Tibial artery (tissue), 4 donors: ENCODE data around the gene SHISAL1.
A peak's percentile ranks its signal among the peaks of the same experiment; 100 is the strongest.

ENCODE experiments used
- DNase-seq, 2 donors: peaks; one replicate each; pipeline ENCODE4 v3.0.0-alpha.2; 2019
- H3K27ac ChIP-seq, 2 donors: fragments of 200-600 bp; sonication (generic) in 1 of 2; 1 replicate in 1 of 2; 2 replicates in 1 of 2; pipeline ENCODE4 v1.5.1; 2018 to 2019; ENCODE audit warnings: mild to moderate bottlenecking in 1 of 2
- H3K27me3 ChIP-seq, 2 donors: fragments of 200-600 bp; sonication (generic) in 1 of 2; one replicate each; pipeline versions ENCODE4 v1.5.1 to v1.6.0; 2016 to 2019
- H3K36me3 ChIP-seq, 3 donors: fragments of 200-600 bp; sonication (generic) in 2 of 3; one replicate each; pipeline ENCODE4 v1.5.1; 2016 to 2019; ENCODE audit warnings: mild to moderate bottlenecking in 2 of 3
- H3K4me1 ChIP-seq, 4 donors: fragments of 200-600 bp; sonication (generic) in 2 of 4; 1 replicate in 3 of 4; 2 replicates in 1 of 4; pipeline ENCODE4 v1.5.1; 2016 to 2019
- H3K4me3 ChIP-seq, 2 donors: fragments of 200-600 bp; sonication (generic) in 1 of 2; 1 replicate in 1 of 2; 2 replicates in 1 of 2; pipeline ENCODE4 v1.5.1; 2018 to 2019; ENCODE audit warnings: mild to moderate bottlenecking in 2 of 2
- H3K9me3 ChIP-seq, 3 donors: fragments of 200-600 bp; sonication (generic) in 1 of 3; one replicate each; pipeline ENCODE4 v1.5.1; 2016 to 2019
- intact Hi-C: fragments of 100-400 bp; cut with DNase I; formaldehyde crosslinking; loops from one replicate; pipeline ENCODE4 v1.15.0; 2023; ENCODE audit warnings: low total_unique reads
- TF ChIP-seq, protein P1 (sequence below), 2 experiments: fragments of 200-600 bp in 1 of 2; fragments of 450-650 bp in 1 of 2; IDR thresholded peaks; one replicate each; pipeline ENCODE4 v1.5.1; 2017 to 2019; ENCODE audit warnings: antibody characterized with exemption in 2 of 2, mild to moderate bottlenecking in 1 of 2, moderate library complexity in 1 of 2

Gene SHISAL1

DNA sequence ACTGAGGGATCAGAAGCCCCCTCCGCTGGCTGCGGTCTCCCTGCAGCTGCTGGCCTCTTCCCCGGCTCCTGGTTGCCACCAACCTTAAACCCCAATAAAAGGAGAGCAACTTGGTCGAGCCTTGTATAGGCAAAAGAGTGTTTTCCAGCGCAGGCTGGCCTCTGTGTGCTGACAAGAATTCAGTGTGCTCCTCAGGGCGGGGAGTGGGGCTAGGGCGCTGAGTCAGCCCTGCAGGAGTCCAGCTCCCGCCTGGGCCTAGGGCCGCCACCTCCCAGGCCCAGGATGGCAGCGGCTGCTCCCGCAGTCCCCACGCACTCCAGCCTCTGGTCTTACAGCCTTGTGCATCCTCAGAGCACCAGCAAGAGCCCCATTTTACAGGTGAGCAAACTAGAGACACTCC, at the start of gene SHISAL1:
Gene SHISAL1 (minus strand): TSS at position 186 of the 400 bp plus-strand sequence. CDS start 12,006 bp downstream, outside the sequence.
- Histone ChIP-seq H3K4me3 (no peak within 1 kb of the TSS), H3K4me1 (peaks cover 0 to 2% (median 0%) of the 10 kb centered on the region in 4 donors), H3K9me3 (no peaks in the 10 kb centered on the region), H3K27ac (no peak within 1 kb of the TSS), H3K36me3 (no peaks in the 10 kb centered on the region), H3K27me3 (peaks cover 0 to 4% of the 10 kb centered on the region in 2 donors)
- DNase-seq: no peak
- intact Hi-C loops: no loop called here
- TF ChIP-seq, protein P1, sequence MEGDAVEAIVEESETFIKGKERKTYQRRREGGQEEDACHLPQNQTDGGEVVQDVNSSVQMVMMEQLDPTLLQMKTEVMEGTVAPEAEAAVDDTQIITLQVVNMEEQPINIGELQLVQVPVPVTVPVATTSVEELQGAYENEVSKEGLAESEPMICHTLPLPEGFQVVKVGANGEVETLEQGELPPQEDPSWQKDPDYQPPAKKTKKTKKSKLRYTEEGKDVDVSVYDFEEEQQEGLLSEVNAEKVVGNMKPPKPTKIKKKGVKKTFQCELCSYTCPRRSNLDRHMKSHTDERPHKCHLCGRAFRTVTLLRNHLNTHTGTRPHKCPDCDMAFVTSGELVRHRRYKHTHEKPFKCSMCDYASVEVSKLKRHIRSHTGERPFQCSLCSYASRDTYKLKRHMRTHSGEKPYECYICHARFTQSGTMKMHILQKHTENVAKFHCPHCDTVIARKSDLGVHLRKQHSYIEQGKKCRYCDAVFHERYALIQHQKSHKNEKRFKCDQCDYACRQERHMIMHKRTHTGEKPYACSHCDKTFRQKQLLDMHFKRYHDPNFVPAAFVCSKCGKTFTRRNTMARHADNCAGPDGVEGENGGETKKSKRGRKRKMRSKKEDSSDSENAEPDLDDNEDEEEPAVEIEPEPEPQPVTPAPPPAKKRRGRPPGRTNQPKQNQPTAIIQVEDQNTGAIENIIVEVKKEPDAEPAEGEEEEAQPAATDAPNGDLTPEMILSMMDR (IDR thresholded peaks at IDR 0.05): no peak

GRCh38 chr22:44361391-44362126, 48.8 kb upstream of the SHISAL1 start:
- no peak for DNase-seq
- intact Hi-C loops: loop anchor here (5.0 kb wide), 1 partner anchor 214 kb away; no protein-coding TSS in a partner anchor
- H3K4me1 ChIP-seq: peaks cover 8 to 81% (median 74%) of the 10 kb centered on the region in 4 donors

GRCh38 chr22:44360668-44361381, 48.1 kb upstream of the SHISAL1 start:
- TF ChIP-seq, protein P1 (IDR thresholded peaks at IDR 0.05): peak; percentile 40 to 42
- no peaks in the 10 kb centered on the region for H3K27me3 ChIP-seq
- intact Hi-C loops: loop anchor here (5.0 kb wide), 1 partner anchor 214 kb away; no protein-coding TSS in a partner anchor
- H3K27ac ChIP-seq: peak overlapping the region; percentile 50 to 71
- no peaks in the 10 kb centered on the region for H3K9me3 ChIP-seq
- peak overlapping the region; percentile 4 to 5 for H3K4me3 ChIP-seq
- no peaks in the 10 kb centered on the region for H3K36me3 ChIP-seq
- DNase-seq: peak; percentile 60 to 94
- peaks cover 8 to 81% (median 74%) of the 10 kb centered on the region in 4 donors for H3K4me1 ChIP-seq

More at GRCh38 chr22:44361391-44362126, 48.8 kb upstream of the SHISAL1 start:
- Histone ChIP-seq H3K4me3 (no peak overlapping the region), H3K27me3 (no peaks in the 10 kb centered on the region), H3K36me3 (no peaks in the 10 kb centered on the region), H3K9me3 (no peaks in the 10 kb centered on the region), H3K27ac (peak overlapping the region; percentile 50 to 71)
- TF ChIP-seq, protein P1 (IDR thresholded peaks at IDR 0.05): no peak

GRCh38 chr22:44360306-44360667, 47.5 kb upstream of the SHISAL1 start:
- peak overlapping the region; percentile 50 to 71 for H3K27ac ChIP-seq
- peaks cover 8 to 81% (median 74%) of the 10 kb centered on the region in 4 donors for H3K4me1 ChIP-seq
- no peaks in the 10 kb centered on the region for H3K9me3 ChIP-seq
- H3K4me3 ChIP-seq: peak overlapping the region in 1 of 2 donors; percentile 5
- H3K27me3 ChIP-seq: no peaks in the 10 kb centered on the region
- H3K36me3 ChIP-seq: no peaks in the 10 kb centered on the region
- TF ChIP-seq, protein P1 (IDR thresholded peaks at IDR 0.05): no peak
- intact Hi-C loops: loop anchor here (5.0 kb wide), 1 partner anchor 213 kb away; no protein-coding TSS in a partner anchor
- no peak for DNase-seq

- H3K27me3 ChIP-seq: no peaks in the 10 kb centered on the region
- no peaks in the 10 kb centered on the region for H3K9me3 ChIP-seq
- no peaks in the 10 kb centered on the region for H3K36me3 ChIP-seq
- TF ChIP-seq, protein P1 (IDR thresholded peaks at IDR 0.05): no peak
- H3K4me3 ChIP-seq: no peak overlapping the region
- peaks cover 1 to 76% (median 69%) of the 10 kb centered on the region in 4 donors for H3K4me1 ChIP-seq
- intact Hi-C loops: loop anchor here (5.0 kb wide), 1 partner anchor 212 kb away; no protein-coding TSS in a partner anchor
- peak overlapping the region; percentile 50 to 71 for H3K27ac ChIP-seq
- DNase-seq: no peak
Observed at GRCh38 chr22:44359496-44360110, 46.9 kb upstream of the SHISAL1 start.
